Neural cell (in vitro differentiated cells): Measurements from ENCODE around the gene RTTN.

ENCODE experiments used
- CTCF ChIP-seq: fragments of 450-650 bp; IDR thresholded peaks from 2 replicates; pipeline ENCODE4 v1.5.1; 2014; ENCODE audit warnings: antibody characterized with exemption, mild to moderate bottlenecking, moderate library complexity; ENCODE audit not compliant: poor library complexity, severe bottlenecking
- EP300 ChIP-seq: fragments of 450-650 bp; conservative IDR thresholded peaks from 2 replicates; pipeline ENCODE4 v1.6.1; 2014; ENCODE audit warnings: antibody characterized with exemption, mild to moderate bottlenecking, moderate library complexity; ENCODE audit not compliant: poor library complexity, severe bottlenecking
- EZH2 ChIP-seq: fragments of 200-600, 300-800 bp; shearing (Covaris generic), sonication (generic); IDR thresholded peaks from 2 replicates; pipeline ENCODE4 v1.6.1; 2014; ENCODE audit warnings: antibody characterized with exemption, low read length, borderline replicate concordance, mild to moderate bottlenecking; ENCODE audit not compliant: insufficient read depth, poor library complexity, severe bottlenecking
- MXI1 ChIP-seq: fragments of 450-650 bp; conservative IDR thresholded peaks from 2 replicates; pipeline ENCODE4 v1.6.1; 2014; ENCODE audit warnings: antibody characterized with exemption, mild to moderate bottlenecking; ENCODE audit not compliant: poor library complexity, severe bottlenecking
- POLR2AphosphoS5 ChIP-seq: IDR thresholded peaks from 2 replicates; pipeline ENCODE4 v1.6.1; 2012
- RAD21 ChIP-seq: fragments of 450-650 bp; conservative IDR thresholded peaks from 2 replicates; pipeline ENCODE4 v1.6.1; 2014; ENCODE audit warnings: antibody characterized with exemption, mild to moderate bottlenecking, moderate library complexity
- REST ChIP-seq: IDR thresholded peaks from 2 replicates; pipeline ENCODE4 v1.6.1; 2012; ENCODE audit warnings: borderline replicate concordance
- SMC3 ChIP-seq: fragments of 450-650 bp; conservative IDR thresholded peaks from 2 replicates; pipeline ENCODE4 v1.6.1; 2014; ENCODE audit warnings: antibody characterized with exemption, mild to moderate bottlenecking, moderate library complexity; ENCODE audit not compliant: poor library complexity

- TF ChIP-seq EP300, result no peak
- TF ChIP-seq RAD21, result no peak
- no peak for TF ChIP-seq CTCF
- no peak for TF ChIP-seq REST
- no peak for TF ChIP-seq EZH2
- TF ChIP-seq SMC3, result no peak
- TF ChIP-seq POLR2AphosphoS5, result no peak
- TF ChIP-seq MXI1, result no peak
Measured at GRCh38 chr18:70154591-70155194, 50.8 kb downstream of the RTTN start.
